A673 (cell line): Measurements from ENCODE around the gene GLS2.

Experiments used
- EZH2 ChIP-seq: fragments of 200-600 bp; sonication (generic); IDR thresholded peaks from 2 replicates; pipeline ENCODE4 v1.6.1; 2017; ENCODE audit warnings: borderline replicate concordance, low read depth, mild to moderate bottlenecking, mixed read lengths, antibody characterized with exemption, low read length; ENCODE audit not compliant: poor library complexity, severe bottlenecking
- TF ChIP-seq, protein P1 (sequence below): fragments of 300-800, 200-600 bp; sonication (generic); conservative IDR thresholded peaks from 2 replicates; pipeline ENCODE4 v1.5.1; 2017; ENCODE audit warnings: low read depth, mild to moderate bottlenecking, antibody characterized with exemption, low read length, moderate library complexity, mixed read lengths

DNA sequence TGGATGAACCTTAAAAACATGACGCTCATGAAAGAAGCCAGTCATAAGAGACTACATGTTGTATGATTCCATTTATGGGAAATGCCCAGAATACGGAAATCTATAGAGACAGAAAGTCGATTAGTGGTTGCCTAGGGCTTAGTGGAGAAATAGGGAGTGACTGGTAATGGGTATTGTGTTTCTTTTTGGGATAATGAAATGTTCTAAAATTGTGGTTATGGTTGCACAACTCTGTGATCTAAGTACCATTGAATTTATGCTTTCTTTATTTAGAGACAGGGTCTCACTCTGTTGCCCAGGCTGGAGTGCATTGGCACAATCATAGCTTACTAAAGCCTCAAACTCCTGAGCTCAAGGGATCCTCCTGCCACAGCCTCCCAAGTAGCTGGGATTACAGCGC is 41.7 kb upstream of the GLS2 start:
- no peak for TF ChIP-seq EZH2
- TF ChIP-seq, protein P1, sequence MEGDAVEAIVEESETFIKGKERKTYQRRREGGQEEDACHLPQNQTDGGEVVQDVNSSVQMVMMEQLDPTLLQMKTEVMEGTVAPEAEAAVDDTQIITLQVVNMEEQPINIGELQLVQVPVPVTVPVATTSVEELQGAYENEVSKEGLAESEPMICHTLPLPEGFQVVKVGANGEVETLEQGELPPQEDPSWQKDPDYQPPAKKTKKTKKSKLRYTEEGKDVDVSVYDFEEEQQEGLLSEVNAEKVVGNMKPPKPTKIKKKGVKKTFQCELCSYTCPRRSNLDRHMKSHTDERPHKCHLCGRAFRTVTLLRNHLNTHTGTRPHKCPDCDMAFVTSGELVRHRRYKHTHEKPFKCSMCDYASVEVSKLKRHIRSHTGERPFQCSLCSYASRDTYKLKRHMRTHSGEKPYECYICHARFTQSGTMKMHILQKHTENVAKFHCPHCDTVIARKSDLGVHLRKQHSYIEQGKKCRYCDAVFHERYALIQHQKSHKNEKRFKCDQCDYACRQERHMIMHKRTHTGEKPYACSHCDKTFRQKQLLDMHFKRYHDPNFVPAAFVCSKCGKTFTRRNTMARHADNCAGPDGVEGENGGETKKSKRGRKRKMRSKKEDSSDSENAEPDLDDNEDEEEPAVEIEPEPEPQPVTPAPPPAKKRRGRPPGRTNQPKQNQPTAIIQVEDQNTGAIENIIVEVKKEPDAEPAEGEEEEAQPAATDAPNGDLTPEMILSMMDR: no peak
